IPS DF 6.9 (cell line): ENCODE measurements around the gene CNP.
"Not testable (repeated sequence)": the region's sequence is repeated elsewhere in the genome, so short reads cannot be mapped to it uniquely, and the experiment has no call there.

ENCODE experiments used
- DNase-seq: peaks from one replicate; pipeline ENCODE4 v3.0.0-alpha.2; 2013; ENCODE audit warnings: low read depth, low spot score
- H3K27ac ChIP-seq: one replicate; pipeline ENCODE4 v1.5.1; 2013; ENCODE audit warnings: low read length, control low read depth
- H3K27me3 ChIP-seq: 2 replicates; pipeline ENCODE4 v1.6.1; 2013; ENCODE audit warnings: mild to moderate bottlenecking, low read length; ENCODE audit not compliant: control insufficient read depth, insufficient read depth
- H3K36me3 ChIP-seq: 2 replicates; pipeline ENCODE4 v1.6.1; 2013; ENCODE audit warnings: low read length; ENCODE audit not compliant: control insufficient read depth, insufficient read depth
- H3K4me1 ChIP-seq: 2 replicates; pipeline ENCODE4 v1.6.1; 2013; ENCODE audit warnings: low read length; ENCODE audit not compliant: control insufficient read depth, insufficient read depth
- H3K4me3 ChIP-seq: 2 replicates; pipeline ENCODE4 v1.5.1; 2013; ENCODE audit warnings: mild to moderate bottlenecking, low read length
- H3K9me3 ChIP-seq: 2 replicates; pipeline ENCODE4 v1.6.1; 2013; ENCODE audit warnings: low read length, inconsistent platforms; ENCODE audit not compliant: control insufficient read depth, insufficient read depth
- WGBS: extraction: QIAGEN DNeasy Blood & Tissue Kit; methylation state at CpG from one replicate; pipeline ENCODE4 v1.1.7; 2013; ENCODE audit warnings: mixed read lengths, missing lambda C conversion rate; ENCODE audit not compliant: insufficient read length, insufficient coverage; 5-methylcytosine and 5-hydroxymethylcytosine counted together

CNP gene

GRCh38 chr17:42005166-42005565, 38.6 kb downstream of the CNP start:
- no peak for DNase-seq
- Histone ChIP-seq H3K27me3 (no peaks in the 10 kb centered on the region), H3K4me3 (no peak overlapping the region), H3K9me3 (no peaks in the 10 kb centered on the region), H3K36me3 (peaks cover 9% of the 10 kb centered on the region; the same call in 1 of the 2 replicates), H3K4me1 (no peaks in the 10 kb centered on the region), H3K27ac (no peak overlapping the region)
- WGBS: no CpG with 5 or more reads among the region's 1 CpG

- Histone ChIP-seq H3K36me3 (no peaks in the 10 kb centered on the region), H3K27me3 (no peaks in the 10 kb centered on the region), H3K4me3 (no peak overlapping the region), H3K4me1 (peaks cover 2% of the 10 kb centered on the region; the same call in 1 of the 2 replicates), H3K9me3 (no peaks in the 10 kb centered on the region), H3K27ac (no peak overlapping the region)
- WGBS: no CpG with 5 or more reads among the region's 4 CpGs
- DNase-seq: no peak
These were observed 42.6 kb downstream of the CNP start for GRCh38 chr17:42009170-42009569.

GRCh38 chr17:42010266-42010680, 43.7 kb downstream of the CNP start:
- H3K27ac ChIP-seq, DNase-seq, H3K36me3 ChIP-seq, H3K4me3 ChIP-seq, H3K9me3 ChIP-seq, H3K27me3 ChIP-seq, H3K4me1 ChIP-seq: not testable (repeated sequence)
- WGBS: no CpG with 5 or more reads among the region's 9 CpGs

- Histone ChIP-seq H3K9me3 (no peaks in the 10 kb centered on the region), H3K4me1 (peaks cover 2% of the 10 kb centered on the region; the same call in 1 of the 2 replicates), H3K27me3 (no peaks in the 10 kb centered on the region), H3K36me3 (no peaks in the 10 kb centered on the region), H3K4me3 (no peak overlapping the region), H3K27ac (no peak overlapping the region)
- DNase-seq: no peak
- WGBS: no CpG with 5 or more reads among the region's 3 CpGs
These were observed 44.4 kb downstream of the CNP start for GRCh38 chr17:42010898-42011516.

- H3K4me1 ChIP-seq, H3K27me3 ChIP-seq, H3K27ac ChIP-seq, H3K9me3 ChIP-seq, DNase-seq, H3K36me3 ChIP-seq, H3K4me3 ChIP-seq: not testable (repeated sequence)
- no CpG with 5 or more reads among the region's 4 CpGs for WGBS
These were observed 45.8 kb downstream of the CNP start for GRCh38 chr17:42012363-42012762.

GRCh38 chr17:42013740-42014139, 47.1 kb downstream of the CNP start:
- not testable (repeated sequence) for H3K36me3 ChIP-seq, H3K27me3 ChIP-seq, H3K27ac ChIP-seq, H3K4me1 ChIP-seq, H3K9me3 ChIP-seq, DNase-seq, H3K4me3 ChIP-seq
- no CpG with 5 or more reads among the region's 12 CpGs for WGBS

- Histone ChIP-seq H3K27me3 (no peaks in the 10 kb centered on the region), H3K4me3 (peak overlapping the region; percentile 72), H3K9me3 (no peaks in the 10 kb centered on the region), H3K27ac (no peak overlapping the region), H3K4me1 (peaks cover 2% of the 10 kb centered on the region), H3K36me3 (no peaks in the 10 kb centered on the region)
- no CpG with 5 or more reads among the region's 12 CpGs for WGBS
- no peak for DNase-seq
These were observed 49.8 kb downstream of the CNP start for GRCh38 chr17:42016411-42016831.

GRCh38 chr17:42016941-42017865, 50.6 kb downstream of the CNP start, which contains the start of gene DNAJC7:
TSS of gene DNAJC7 (minus strand) at chr17:42017439. CDS start at chr17:42017416, 23 bp downstream.
- no CpG with 5 or more reads among the region's 70 CpGs for WGBS
- Histone ChIP-seq H3K4me3 (peak within 1 kb of the TSS; percentile 72), H3K4me1 (peaks cover 2% of the 10 kb centered on the region), H3K9me3 (no peaks in the 10 kb centered on the region), H3K27me3 (no peaks in the 10 kb centered on the region), H3K27ac (no peak within 1 kb of the TSS), H3K36me3 (no peaks in the 10 kb centered on the region; the same call in 1 of the 2 replicates)
- peak; percentile 82 for DNase-seq

- H3K27ac ChIP-seq: no peak overlapping the region
These were observed 51.2 kb downstream of the CNP start for GRCh38 chr17:42017866-42018200.

GRCh38 chr17:42018339-42018738, 51.7 kb downstream of the CNP start:
- H3K4me3 ChIP-seq: peak overlapping the region; percentile 72; the same call in 1 of the 2 replicates
- DNase-seq: no peak

More at GRCh38 chr17:42017866-42018200, 51.2 kb downstream of the CNP start:
- H3K36me3 ChIP-seq: peaks cover 3% of the 10 kb centered on the region; the same call in 1 of the 2 replicates
- H3K4me1 ChIP-seq: peaks cover 2% of the 10 kb centered on the region
- no peak for DNase-seq
- no peaks in the 10 kb centered on the region for H3K9me3 ChIP-seq
- WGBS: no CpG with 5 or more reads among the region's 11 CpGs
- H3K27me3 ChIP-seq: no peaks in the 10 kb centered on the region
- H3K4me3 ChIP-seq: peak overlapping the region; percentile 72; the same call in 1 of the 2 replicates

More at GRCh38 chr17:42018339-42018738, 51.7 kb downstream of the CNP start:
- Histone ChIP-seq H3K9me3 (no peaks in the 10 kb centered on the region), H3K4me1 (peaks cover under 1% of the 10 kb centered on the region), H3K27ac (no peak overlapping the region), H3K36me3 (peaks cover 7% of the 10 kb centered on the region; the same call in 1 of the 2 replicates), H3K27me3 (no peaks in the 10 kb centered on the region)
- WGBS: no CpG with 5 or more reads among the region's 3 CpGs
